ENCODE measurements around the gene OR52I1. TPM values are rescaled to one million over a fixed set of nuclear protein-coding genes. Genes with fewer than 3 reads are reported as not detected.

Gene OR52I1
- total and polyA plus RNA-seq, 8 donors = not detected

- intact Hi-C loops (cut with DNase I) = no loop called here
- no peak for TF ChIP-seq CTCF (IDR thresholded peaks at IDR 0.05)
- no peak for ATAC-seq
- Histone ChIP-seq H3K27ac (no peak within 1 kb of the TSS), H3K27me3 (peaks cover 0 to 4% (median 0%) of the 10 kb centered on the region in 4 donors), H3K9me3 (no peaks in the 10 kb centered on the region), H3K4me3 (no peak within 1 kb of the TSS), H3K36me3 (no peaks in the 10 kb centered on the region), H3K4me1 (no peaks in the 10 kb centered on the region)
- no peak for FAIRE-seq
- DNase-seq = no peak
These were observed 12.4 kb upstream of the OR52I1 start, which contains the start of gene OR52I2 for GRCh38 chr11:4581443-4581842. Gene OR52I2, plus strand, starts transcription at chr11:4581743.

- no peak overlapping the region for H3K27ac ChIP-seq
- FAIRE-seq (no peak), DNase-seq (no peak), ATAC-seq (no peak)
- H3K4me3 ChIP-seq = no peak overlapping the region
- no peaks in the 10 kb centered on the region for H3K4me1 ChIP-seq
- intact Hi-C loops (cut with DNase I) = no loop called here
- TF ChIP-seq CTCF (IDR thresholded peaks at IDR 0.05) = no peak
- H3K36me3 ChIP-seq = no peaks in the 10 kb centered on the region
- 34 to 40% methylated on average over 3 of the region's 3 CpGs for WGBS, 2 donors
- no peaks in the 10 kb centered on the region for H3K9me3 ChIP-seq
- H3K27me3 ChIP-seq = no peaks in the 10 kb centered on the region
These were observed 4.8 kb upstream of the OR52I1 start for GRCh38 chr11:4589017-4589416.

- 87 to 90% methylated on average over 4 of the region's 4 CpGs for WGBS, 2 donors
- intact Hi-C loops (cut with DNase I) = no loop called here
- no peaks in the 10 kb centered on the region for H3K9me3 ChIP-seq
- peaks cover 0 to 21% (median 11%) of the 10 kb centered on the region in 3 donors for H3K36me3 ChIP-seq
- no peak for FAIRE-seq
- no peak for DNase-seq
- H3K27me3 ChIP-seq = no peaks in the 10 kb centered on the region
- H3K4me3 ChIP-seq = no peak overlapping the region
- no peak overlapping the region for H3K27ac ChIP-seq
- H3K4me1 ChIP-seq = peaks cover 4 to 20% (median 15%) of the 10 kb centered on the region in 3 donors
- TF ChIP-seq CTCF (IDR thresholded peaks at IDR 0.05) = no peak
- ATAC-seq = no peak
These were observed 11.2 kb downstream of the OR52I1 start for GRCh38 chr11:4605057-4605456.

- Histone ChIP-seq H3K4me3 (peak overlapping the region in 2 of 4 donors; percentile 63 to 69), H3K4me1 (peaks cover 4 to 20% (median 15%) of the 10 kb centered on the region in 3 donors), H3K9me3 (no peaks in the 10 kb centered on the region), H3K27ac (peak overlapping the region in 2 of 4 donors; percentile 34 to 38), H3K36me3 (peaks cover under 1 to 10% (median 7%) of the 10 kb centered on the region in 3 donors), H3K27me3 (no peaks in the 10 kb centered on the region)
- 33% methylated on average over 1 of the region's 1 CpG for WGBS, 2 donors
- TF ChIP-seq CTCF (IDR thresholded peaks at IDR 0.05) = no peak
- FAIRE-seq (no peak), DNase-seq (peak in 1 of 6 donors; percentile 12), ATAC-seq (peak in 3 of 4 donors; percentile 18 to 36 (median 19))
- intact Hi-C loops (cut with DNase I) = no loop called here
These were observed 12.6 kb downstream of the OR52I1 start for GRCh38 chr11:4606231-4607015.

- ATAC-seq (peak in 1 of 4 donors; percentile 2), FAIRE-seq (no peak), DNase-seq (no peak)
- WGBS, 2 donors = 20 to 27% methylated on average over 6 of the region's 6 CpGs
- peak overlapping the region; percentile 50 to 75 (median 66) for H3K4me3 ChIP-seq
- H3K4me1 ChIP-seq = peaks cover 4 to 20% (median 15%) of the 10 kb centered on the region in 3 donors
- intact Hi-C loops (cut with DNase I) = no loop called here
- peaks cover under 1 to 7% (median 2%) of the 10 kb centered on the region in 3 donors for H3K36me3 ChIP-seq
- no peaks in the 10 kb centered on the region for H3K9me3 ChIP-seq
- peak overlapping the region; percentile 34 to 85 (median 59) for H3K27ac ChIP-seq
- no peaks in the 10 kb centered on the region for H3K27me3 ChIP-seq
- TF ChIP-seq CTCF (IDR thresholded peaks at IDR 0.05) = no peak
These were observed 13.3 kb downstream of the OR52I1 start for GRCh38 chr11:4607096-4607495.
